ENCODE measurements around the gene LYVE1.

LYVE1 gene

GRCh38 chr11:10526974-10527918 is 41.2 kb downstream of the LYVE1 start:
- in situ Hi-C loops (cut with HindIII; ENCODE audit: low sequenced_read_pairs): no loop called here
- no peak for TF ChIP-seq CTCF (IDR thresholded peaks at IDR 0.05; ENCODE audit: low read depth, low read length)
- DNase-seq (ENCODE audit: low read depth, low spot score): peak; percentile 38
- H3K4me3 ChIP-seq (ENCODE audit: low read depth, low read length): no peak overlapping the region

GRCh38 chr11:10524471-10524870 is 44.0 kb downstream of the LYVE1 start:
- H3K4me3 ChIP-seq (ENCODE audit: low read depth, low read length): no peak overlapping the region
- TF ChIP-seq CTCF (IDR thresholded peaks at IDR 0.05; ENCODE audit: low read depth, low read length): no peak
- in situ Hi-C loops (cut with HindIII; ENCODE audit: low sequenced_read_pairs): no loop called here
- DNase-seq (ENCODE audit: low read depth, low spot score): no peak

- TF ChIP-seq CTCF (IDR thresholded peaks at IDR 0.05; ENCODE audit: low read depth, low read length): no peak
- no peak for DNase-seq (ENCODE audit: low read depth, low spot score)
- in situ Hi-C loops (cut with HindIII; ENCODE audit: low sequenced_read_pairs): no loop called here
- no peak overlapping the region for H3K4me3 ChIP-seq (ENCODE audit: low read depth, low read length)
Observed at GRCh38 chr11:10522921-10523320, 45.5 kb downstream of the LYVE1 start.

GRCh38 chr11:10522276-10522675 is 46.2 kb downstream of the LYVE1 start:
- TF ChIP-seq CTCF (IDR thresholded peaks at IDR 0.05; ENCODE audit: low read depth, low read length): no peak
- H3K4me3 ChIP-seq (ENCODE audit: low read depth, low read length): no peak overlapping the region
- no peak for DNase-seq (ENCODE audit: low read depth, low spot score)
- in situ Hi-C loops (cut with HindIII; ENCODE audit: low sequenced_read_pairs): no loop called here

- no peak for TF ChIP-seq CTCF (IDR thresholded peaks at IDR 0.05; ENCODE audit: low read depth, low read length)
- no peak for DNase-seq (ENCODE audit: low read depth, low spot score)
- in situ Hi-C loops (cut with HindIII; ENCODE audit: low sequenced_read_pairs): no loop called here
- no peak overlapping the region for H3K4me3 ChIP-seq (ENCODE audit: low read depth, low read length)
Observed at GRCh38 chr11:10520562-10520961, 47.9 kb downstream of the LYVE1 start.

GRCh38 chr11:10519630-10520029 is 48.8 kb downstream of the LYVE1 start:
- no peak for DNase-seq (ENCODE audit: low read depth, low spot score)
- no peak for TF ChIP-seq CTCF (IDR thresholded peaks at IDR 0.05; ENCODE audit: low read depth, low read length)
- in situ Hi-C loops (cut with HindIII; ENCODE audit: low sequenced_read_pairs): no loop called here
- H3K4me3 ChIP-seq (ENCODE audit: low read depth, low read length): no peak overlapping the region

Measured in astrocyte of the spinal cord (primary cell).